Lung microvascular endothelial cell (primary cell): ENCODE results near the gene CASZ1. TPM values are rescaled to one million over a fixed set of nuclear protein-coding genes. Genes with fewer than 3 reads are reported as not detected.
A peak's percentile ranks its signal among the peaks of the same experiment; 100 is the strongest.

Experiments
- DNase-seq, 2 donors: peaks; one replicate each; pipeline versions ENCODE4 v3.0.0 to v3.0.0-alpha.2; 2010; ENCODE audit warnings: low read depth in 2 of 2
- total RNA-seq: library from RNA; depleted of rRNA; stranded (reverse); fragments of >200 nt; gene quantifications from 2 replicates; pipeline ENCODE4 v1.2.1, GENCODE V29; 2014

CASZ1 gene
- total RNA-seq, 1 donor from 2014 or later, result 0.99 TPM

- DNase-seq, result peak in 1 of 2 donors; percentile 11
Measured at GRCh38 chr1:10709165-10709564, 87.3 kb downstream of the CASZ1 start.

- DNase-seq, result no peak
Measured at GRCh38 chr1:10708757-10709156, 87.7 kb downstream of the CASZ1 start.

GRCh38 chr1:10707208-10707607 is 89.2 kb downstream of the CASZ1 start:
- no peak for DNase-seq

GRCh38 chr1:10706376-10706913 is 90.0 kb downstream of the CASZ1 start:
- DNase-seq, result no peak

GRCh38 chr1:10705953-10706352 is 90.5 kb downstream of the CASZ1 start:
- DNase-seq, result no peak

GRCh38 chr1:10704368-10704882 is 92.0 kb downstream of the CASZ1 start:
- DNase-seq, result peak in 1 of 2 donors; percentile 23

GRCh38 chr1:10703702-10704101 is 92.7 kb downstream of the CASZ1 start:
- no peak for DNase-seq

- DNase-seq, result no peak
Measured at GRCh38 chr1:10701145-10701544, 95.3 kb downstream of the CASZ1 start.

GRCh38 chr1:10699470-10699835 is 97.0 kb downstream of the CASZ1 start:
- DNase-seq, result no peak

GRCh38 chr1:10698726-10699469 is 97.5 kb downstream of the CASZ1 start:
- DNase-seq, result no peak

GRCh38 chr1:10697621-10698160 is 98.8 kb downstream of the CASZ1 start:
- no peak for DNase-seq

GRCh38 chr1:10696977-10697376 is 99.5 kb downstream of the CASZ1 start:
- DNase-seq, result no peak

GRCh38 chr1:10694633-10695627 is 101.5 kb downstream of the CASZ1 start:
- DNase-seq, result peak; percentile 78 to 93

GRCh38 chr1:10694274-10694632 is 102.2 kb downstream of the CASZ1 start:
- DNase-seq, result peak; percentile 21 to 61

GRCh38 chr1:10693497-10694273 is 102.8 kb downstream of the CASZ1 start:
- DNase-seq, result peak; percentile 28 to 44

- no peak for DNase-seq
Measured at GRCh38 chr1:10693152-10693496, 103.3 kb downstream of the CASZ1 start.

GRCh38 chr1:10692401-10693021 is 103.9 kb downstream of the CASZ1 start:
- peak in 1 of 2 donors; percentile 41 for DNase-seq

GRCh38 chr1:10691740-10692125 is 104.7 kb downstream of the CASZ1 start:
- no peak for DNase-seq

GRCh38 chr1:10691075-10691739 is 105.2 kb downstream of the CASZ1 start:
- no peak for DNase-seq

GRCh38 chr1:10690484-10690883 is 106.0 kb downstream of the CASZ1 start:
- DNase-seq, result no peak
